ENCODE results near the gene BAIAP2L1.
A peak's percentile ranks its signal among the peaks of the same experiment; 100 is the strongest.
"Not testable (repeated sequence)": the region's sequence is repeated elsewhere in the genome, so short reads cannot be mapped to it uniquely, and the experiment has no call there.

The BAIAP2L1 gene

DNA sequence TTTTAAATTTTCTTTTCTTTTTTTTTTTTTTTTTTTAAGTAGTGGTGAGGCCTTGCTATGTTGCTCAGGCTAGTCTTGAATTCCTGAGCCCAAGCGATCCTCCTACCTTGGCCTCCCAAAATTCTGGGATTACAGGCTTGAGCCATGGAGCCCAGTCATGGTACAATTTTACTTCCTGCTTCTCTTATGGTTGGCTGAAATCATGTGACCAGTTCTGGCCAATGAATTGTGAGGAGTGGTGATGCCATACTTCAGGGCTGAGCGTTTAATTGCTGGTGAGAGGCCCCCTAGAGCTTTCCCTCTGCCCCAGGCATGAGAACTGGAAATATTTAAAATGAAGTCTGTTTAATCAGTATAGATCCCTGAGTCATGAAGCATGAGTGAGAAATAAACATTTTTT, 22.2 kb upstream of the BAIAP2L1 start:
- DNase-seq = no peak
- Histone ChIP-seq H3K27me3 (ENCODE audit: insufficient read depth, low read depth, severe bottlenecking) (no peaks in the 10 kb centered on the region), H3K4me3 (ENCODE audit: low read depth, low read length) (no peak overlapping the region), H3K27ac (no peak overlapping the region), H3K9me3 (ENCODE audit: severe bottlenecking) (no peaks in the 10 kb centered on the region), H3K36me3 (no peaks in the 10 kb centered on the region)
- TF ChIP-seq, protein P1, sequence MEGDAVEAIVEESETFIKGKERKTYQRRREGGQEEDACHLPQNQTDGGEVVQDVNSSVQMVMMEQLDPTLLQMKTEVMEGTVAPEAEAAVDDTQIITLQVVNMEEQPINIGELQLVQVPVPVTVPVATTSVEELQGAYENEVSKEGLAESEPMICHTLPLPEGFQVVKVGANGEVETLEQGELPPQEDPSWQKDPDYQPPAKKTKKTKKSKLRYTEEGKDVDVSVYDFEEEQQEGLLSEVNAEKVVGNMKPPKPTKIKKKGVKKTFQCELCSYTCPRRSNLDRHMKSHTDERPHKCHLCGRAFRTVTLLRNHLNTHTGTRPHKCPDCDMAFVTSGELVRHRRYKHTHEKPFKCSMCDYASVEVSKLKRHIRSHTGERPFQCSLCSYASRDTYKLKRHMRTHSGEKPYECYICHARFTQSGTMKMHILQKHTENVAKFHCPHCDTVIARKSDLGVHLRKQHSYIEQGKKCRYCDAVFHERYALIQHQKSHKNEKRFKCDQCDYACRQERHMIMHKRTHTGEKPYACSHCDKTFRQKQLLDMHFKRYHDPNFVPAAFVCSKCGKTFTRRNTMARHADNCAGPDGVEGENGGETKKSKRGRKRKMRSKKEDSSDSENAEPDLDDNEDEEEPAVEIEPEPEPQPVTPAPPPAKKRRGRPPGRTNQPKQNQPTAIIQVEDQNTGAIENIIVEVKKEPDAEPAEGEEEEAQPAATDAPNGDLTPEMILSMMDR (IDR thresholded peaks at IDR 0.05; ENCODE audit: low read depth, low read length) = no peak

DNA sequence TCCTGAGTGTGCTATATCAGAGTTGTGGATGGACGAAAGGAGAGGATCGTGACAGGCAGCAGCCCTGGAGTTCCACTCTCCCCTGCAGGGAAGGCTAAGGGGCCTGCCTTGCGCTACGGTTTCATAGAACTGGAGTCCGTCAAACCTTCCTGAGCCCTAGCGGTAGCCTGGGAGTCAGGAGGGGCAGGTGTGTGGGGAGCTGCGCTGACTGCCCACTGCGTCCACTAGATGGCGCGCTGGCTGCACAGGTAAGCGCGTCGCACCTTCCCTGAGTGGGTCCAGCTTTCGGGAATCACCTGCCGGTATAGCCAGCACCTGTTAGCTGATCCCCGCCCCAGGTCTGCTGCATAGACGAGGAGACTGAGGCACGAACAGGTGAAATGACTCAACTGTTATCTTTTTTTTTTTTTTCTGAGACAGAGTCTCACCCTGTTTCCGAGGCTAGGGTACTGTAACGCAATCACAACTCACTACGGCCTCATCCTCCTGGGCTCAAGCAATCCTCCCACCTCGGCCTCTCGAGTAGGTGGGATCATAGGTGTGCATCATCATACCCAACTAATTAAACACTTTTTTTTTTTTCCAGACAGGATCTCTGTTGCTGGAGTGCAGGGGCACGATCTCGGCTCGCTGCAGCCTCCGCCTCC, 20.2 kb upstream of the BAIAP2L1 start:
- DNase-seq = peak; percentile 84
- Histone ChIP-seq H3K9me3 (ENCODE audit: severe bottlenecking) (no peaks in the 10 kb centered on the region), H3K4me3 (ENCODE audit: low read depth, low read length) (no peak overlapping the region), H3K27me3 (ENCODE audit: insufficient read depth, low read depth, severe bottlenecking) (no peaks in the 10 kb centered on the region), H3K36me3 (no peaks in the 10 kb centered on the region), H3K27ac (no peak overlapping the region)
- TF ChIP-seq, protein P1 (IDR thresholded peaks at IDR 0.05; ENCODE audit: low read depth, low read length) = peak; percentile 99

DNA sequence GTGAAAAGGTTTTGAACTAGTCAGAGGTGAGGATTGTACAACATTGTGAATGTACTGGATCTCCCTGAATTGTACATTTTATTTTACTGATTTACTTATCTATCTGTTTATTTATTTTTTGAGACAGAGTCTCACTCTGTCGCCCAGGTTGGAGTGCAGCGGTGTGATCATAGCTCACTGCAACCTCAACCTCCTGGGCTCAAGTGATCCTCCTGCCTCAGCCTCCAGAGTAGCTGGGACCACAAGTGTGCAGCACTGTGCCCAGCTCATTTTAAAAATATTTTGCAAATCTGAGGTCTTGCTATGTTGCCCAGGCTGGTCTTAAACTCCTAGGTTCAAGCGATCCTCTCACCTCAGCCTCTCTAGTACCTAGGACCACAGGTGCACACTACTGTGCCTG, 19.1 kb upstream of the BAIAP2L1 start:
- not testable (repeated sequence) for DNase-seq; H3K9me3 ChIP-seq (ENCODE audit: severe bottlenecking); H3K4me3 ChIP-seq (ENCODE audit: low read depth, low read length); H3K36me3 ChIP-seq; H3K27me3 ChIP-seq (ENCODE audit: insufficient read depth, low read depth, severe bottlenecking); H3K27ac ChIP-seq

DNA sequence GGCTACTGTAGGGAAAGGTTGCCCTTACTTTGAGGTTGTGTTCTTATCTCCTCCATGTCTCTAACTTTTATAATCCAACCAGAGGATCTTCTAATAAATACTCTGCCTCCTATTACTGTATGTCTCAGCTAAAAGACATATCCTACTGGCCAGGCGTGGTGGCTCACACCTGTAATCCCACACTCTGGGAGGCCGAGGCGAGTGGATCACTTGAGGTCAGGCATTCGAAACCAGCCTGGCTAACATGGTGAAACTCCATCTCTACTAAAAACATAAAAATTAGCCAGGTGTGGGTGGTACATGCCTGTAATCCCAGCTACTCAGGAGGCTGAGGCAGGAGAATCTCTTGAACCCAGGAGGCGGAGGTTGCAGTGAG, 18.4 kb upstream of the BAIAP2L1 start:
- not testable (repeated sequence) for H3K27ac ChIP-seq; H3K9me3 ChIP-seq (ENCODE audit: severe bottlenecking); DNase-seq

DNA sequence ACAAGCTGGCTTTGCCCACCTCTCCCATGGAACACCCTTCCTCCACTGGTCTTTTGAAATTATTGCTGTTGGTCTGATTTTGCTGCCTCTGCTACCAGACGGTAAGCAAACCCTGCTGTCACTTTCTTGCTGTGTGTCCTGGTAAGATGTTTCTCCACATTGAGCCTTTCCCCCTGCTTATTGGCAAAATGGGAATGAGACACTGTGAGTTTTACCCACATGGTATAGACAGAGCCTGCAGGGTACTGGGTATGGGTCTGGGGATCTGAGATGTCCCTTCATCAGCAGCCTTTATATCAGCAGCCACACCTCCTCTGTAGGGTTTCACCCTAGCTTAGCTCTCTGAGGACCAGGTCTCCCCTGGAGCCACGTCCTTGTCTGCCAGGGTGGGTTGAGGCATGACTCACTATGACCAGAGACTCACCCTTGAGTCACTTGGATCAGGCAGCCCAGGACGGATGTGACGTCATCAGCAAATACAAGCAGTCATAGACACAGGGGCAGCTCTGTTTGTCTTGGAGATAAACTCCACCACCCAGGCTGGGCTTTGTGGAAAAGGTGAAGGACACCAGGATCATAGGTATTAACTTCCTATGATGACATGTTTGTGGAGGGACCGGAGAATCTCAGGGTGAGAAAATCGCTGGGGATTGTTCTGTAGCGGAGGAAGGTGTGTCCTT, 17.9 kb upstream of the BAIAP2L1 start:
- Histone ChIP-seq H3K9me3 (ENCODE audit: severe bottlenecking) (no peaks in the 10 kb centered on the region), H3K4me3 (ENCODE audit: low read depth, low read length) (no peak overlapping the region), H3K27me3 (ENCODE audit: insufficient read depth, low read depth, severe bottlenecking) (no peaks in the 10 kb centered on the region), H3K36me3 (no peaks in the 10 kb centered on the region), H3K27ac (no peak overlapping the region)
- TF ChIP-seq, protein P1 (IDR thresholded peaks at IDR 0.05; ENCODE audit: low read depth, low read length) = no peak
- no peak for DNase-seq

More for the DNA sequence above, 18.4 kb upstream of the BAIAP2L1 start:
- H3K36me3 ChIP-seq; H3K27me3 ChIP-seq (ENCODE audit: insufficient read depth, low read depth, severe bottlenecking); H3K4me3 ChIP-seq (ENCODE audit: low read depth, low read length): not testable (repeated sequence)

DNA sequence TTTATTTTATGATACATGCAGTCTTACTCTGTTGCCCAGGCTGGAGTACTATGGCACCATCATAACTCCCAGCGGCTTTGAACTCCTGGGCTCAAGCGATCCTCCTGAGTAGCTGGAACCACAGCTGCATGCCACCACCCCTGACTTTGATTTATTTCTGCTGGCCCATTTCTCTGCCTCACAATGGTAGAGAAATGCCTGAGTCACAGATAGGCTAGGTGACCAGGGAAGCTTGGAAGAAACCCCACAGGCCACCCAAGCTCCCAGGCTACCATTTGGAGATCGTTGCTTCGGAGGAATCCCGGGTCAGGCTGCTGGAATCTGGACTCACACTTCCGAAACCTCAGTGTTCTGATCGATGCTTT, 17.4 kb upstream of the BAIAP2L1 start:
- DNase-seq = no peak
- no peaks in the 10 kb centered on the region for H3K9me3 ChIP-seq (ENCODE audit: severe bottlenecking)
- no peaks in the 10 kb centered on the region for H3K36me3 ChIP-seq
- H3K4me3 ChIP-seq (ENCODE audit: low read depth, low read length) = no peak overlapping the region
- H3K27me3 ChIP-seq (ENCODE audit: insufficient read depth, low read depth, severe bottlenecking) = no peaks in the 10 kb centered on the region
- H3K27ac ChIP-seq = no peak overlapping the region
- TF ChIP-seq, protein P1 (IDR thresholded peaks at IDR 0.05; ENCODE audit: low read depth, low read length) = no peak

DNA sequence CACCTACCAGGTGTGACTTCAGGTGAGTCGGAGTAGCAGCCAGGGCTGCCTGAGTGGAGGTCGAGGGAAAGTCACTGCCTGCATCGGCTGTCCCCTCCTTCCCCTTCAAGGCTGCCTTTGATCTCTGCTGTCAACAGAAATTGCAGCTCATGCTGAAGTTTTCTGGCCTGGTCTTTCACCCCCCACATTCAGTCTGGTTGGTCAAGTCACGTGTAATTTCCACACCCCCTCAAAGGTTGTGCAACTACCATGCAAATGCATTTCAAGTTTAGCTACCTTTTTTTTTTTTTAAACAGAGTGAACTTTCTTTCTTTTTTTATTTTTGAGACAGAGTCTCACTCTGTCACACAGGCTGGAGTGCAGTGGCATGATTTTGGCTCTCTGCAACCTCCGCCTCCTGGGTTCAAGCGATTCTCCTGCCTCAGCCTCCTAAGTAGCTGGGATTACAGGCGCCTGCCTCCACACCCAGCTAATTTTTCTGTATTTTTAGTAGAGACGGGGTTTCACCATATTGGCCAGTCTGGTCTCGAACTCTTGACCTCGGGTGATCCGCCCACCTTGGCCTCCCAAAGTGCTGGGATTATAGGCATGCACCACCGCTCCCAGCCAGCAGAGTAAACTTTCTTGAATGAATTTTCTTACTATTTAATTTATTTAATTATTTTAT, 16.8 kb upstream of the BAIAP2L1 start:
- not testable (repeated sequence) for H3K4me3 ChIP-seq (ENCODE audit: low read depth, low read length); DNase-seq

More for the DNA sequence above, 16.8 kb upstream of the BAIAP2L1 start:
- H3K27me3 ChIP-seq (ENCODE audit: insufficient read depth, low read depth, severe bottlenecking); H3K27ac ChIP-seq; H3K9me3 ChIP-seq (ENCODE audit: severe bottlenecking); H3K36me3 ChIP-seq: not testable (repeated sequence)

All from WERI-Rb-1 (cell line).